Measurements from ENCODE around the gene DDAH1.

Gene DDAH1

DNA sequence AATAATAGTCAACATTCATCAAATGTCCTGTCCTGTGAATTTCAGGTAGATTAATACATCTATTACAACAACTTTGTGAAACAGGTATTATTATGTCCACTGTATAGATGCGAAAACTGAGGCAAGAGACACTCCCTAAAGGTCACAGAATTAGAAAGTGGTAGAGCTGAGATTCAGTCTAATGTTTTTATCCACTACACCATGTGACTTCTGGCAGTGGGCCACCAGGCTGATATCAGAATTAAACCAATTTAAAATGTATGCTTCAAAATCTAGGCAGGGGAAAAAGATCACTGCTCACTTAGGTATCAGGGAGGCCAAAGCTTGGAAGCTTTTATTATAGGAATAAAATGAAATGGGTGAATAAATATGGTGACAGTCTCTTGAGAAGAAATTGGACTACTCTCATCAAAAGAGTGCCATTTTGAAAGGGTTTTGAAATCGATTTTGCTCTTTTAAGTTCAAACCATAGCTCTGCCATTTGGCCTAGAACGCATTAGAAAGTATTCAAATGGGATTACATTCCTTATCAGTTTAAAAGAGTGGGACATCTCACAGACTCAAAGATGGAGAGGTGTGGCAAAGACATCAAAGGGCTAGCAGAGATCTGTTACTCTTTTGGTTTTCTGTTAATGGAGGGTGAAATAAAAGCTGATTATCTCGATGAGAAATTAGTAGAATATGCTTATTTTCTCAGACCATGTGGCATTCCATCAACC, 1.9 kb downstream of the DDAH1 start:
- H3K27ac Mint-ChIP-seq: peak overlapping the region; percentile 43 to 63 (median 44)
- H3K4me1 Mint-ChIP-seq: peaks cover 15% of the 10 kb centered on the region
- H3K9me3 Mint-ChIP-seq: no peaks in the 10 kb centered on the region
- no peaks in the 10 kb centered on the region for H3K36me3 Mint-ChIP-seq (ENCODE audit: low read depth)
- TF ChIP-seq, protein P1, sequence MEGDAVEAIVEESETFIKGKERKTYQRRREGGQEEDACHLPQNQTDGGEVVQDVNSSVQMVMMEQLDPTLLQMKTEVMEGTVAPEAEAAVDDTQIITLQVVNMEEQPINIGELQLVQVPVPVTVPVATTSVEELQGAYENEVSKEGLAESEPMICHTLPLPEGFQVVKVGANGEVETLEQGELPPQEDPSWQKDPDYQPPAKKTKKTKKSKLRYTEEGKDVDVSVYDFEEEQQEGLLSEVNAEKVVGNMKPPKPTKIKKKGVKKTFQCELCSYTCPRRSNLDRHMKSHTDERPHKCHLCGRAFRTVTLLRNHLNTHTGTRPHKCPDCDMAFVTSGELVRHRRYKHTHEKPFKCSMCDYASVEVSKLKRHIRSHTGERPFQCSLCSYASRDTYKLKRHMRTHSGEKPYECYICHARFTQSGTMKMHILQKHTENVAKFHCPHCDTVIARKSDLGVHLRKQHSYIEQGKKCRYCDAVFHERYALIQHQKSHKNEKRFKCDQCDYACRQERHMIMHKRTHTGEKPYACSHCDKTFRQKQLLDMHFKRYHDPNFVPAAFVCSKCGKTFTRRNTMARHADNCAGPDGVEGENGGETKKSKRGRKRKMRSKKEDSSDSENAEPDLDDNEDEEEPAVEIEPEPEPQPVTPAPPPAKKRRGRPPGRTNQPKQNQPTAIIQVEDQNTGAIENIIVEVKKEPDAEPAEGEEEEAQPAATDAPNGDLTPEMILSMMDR (IDR thresholded peaks at IDR 0.05; ENCODE audit: unreplicated experiment in 3 of 3): no peak
- H3K4me3 Mint-ChIP-seq: peak overlapping the region; percentile 77 to 84 (median 83)
- peaks cover 24% of the 10 kb centered on the region for H3K27me3 Mint-ChIP-seq (ENCODE audit: low read depth)

DNA sequence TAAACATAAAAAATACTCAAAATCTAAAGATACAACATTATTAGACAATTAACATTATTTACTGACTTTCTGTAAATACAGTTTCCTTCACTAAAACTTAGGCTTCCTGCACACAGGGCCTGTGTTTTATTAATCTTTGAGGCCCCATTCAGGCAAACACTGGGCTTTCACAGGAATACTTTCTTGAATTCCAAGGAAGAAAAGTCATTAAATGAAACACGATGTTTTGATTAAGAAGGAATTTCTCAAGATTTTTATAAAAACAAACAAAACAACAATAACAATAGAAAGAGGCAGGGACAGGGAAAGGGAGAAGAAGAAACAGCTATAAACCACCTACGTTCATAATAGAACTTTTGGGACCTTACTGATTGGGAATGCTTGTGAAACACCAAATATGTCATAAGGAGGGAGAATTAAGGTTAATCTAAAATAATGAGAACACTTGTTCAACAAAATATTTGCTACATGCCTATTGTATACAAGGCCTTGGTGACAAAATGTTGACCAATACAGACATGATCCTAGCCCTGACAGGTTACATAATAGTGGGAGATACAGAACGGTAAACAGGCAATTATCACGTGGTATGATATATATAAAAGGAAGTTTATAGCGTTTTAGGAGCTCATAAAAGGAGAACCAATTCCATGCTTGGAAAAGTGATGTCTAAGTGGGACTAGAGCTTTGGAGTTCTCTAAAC, 3.6 kb downstream of the DDAH1 start:
- TF ChIP-seq, protein P1 (IDR thresholded peaks at IDR 0.05; ENCODE audit: unreplicated experiment in 3 of 3): no peak
- Mint-ChIP-seq H3K27me3 (ENCODE audit: low read depth) (peaks cover 24% of the 10 kb centered on the region), H3K36me3 (ENCODE audit: low read depth) (no peaks in the 10 kb centered on the region), H3K4me1 (peaks cover 15% of the 10 kb centered on the region), H3K27ac (peak overlapping the region; percentile 23 to 89 (median 74)), H3K9me3 (no peaks in the 10 kb centered on the region), H3K4me3 (peak overlapping the region; percentile 16 to 43 (median 20))

DNA sequence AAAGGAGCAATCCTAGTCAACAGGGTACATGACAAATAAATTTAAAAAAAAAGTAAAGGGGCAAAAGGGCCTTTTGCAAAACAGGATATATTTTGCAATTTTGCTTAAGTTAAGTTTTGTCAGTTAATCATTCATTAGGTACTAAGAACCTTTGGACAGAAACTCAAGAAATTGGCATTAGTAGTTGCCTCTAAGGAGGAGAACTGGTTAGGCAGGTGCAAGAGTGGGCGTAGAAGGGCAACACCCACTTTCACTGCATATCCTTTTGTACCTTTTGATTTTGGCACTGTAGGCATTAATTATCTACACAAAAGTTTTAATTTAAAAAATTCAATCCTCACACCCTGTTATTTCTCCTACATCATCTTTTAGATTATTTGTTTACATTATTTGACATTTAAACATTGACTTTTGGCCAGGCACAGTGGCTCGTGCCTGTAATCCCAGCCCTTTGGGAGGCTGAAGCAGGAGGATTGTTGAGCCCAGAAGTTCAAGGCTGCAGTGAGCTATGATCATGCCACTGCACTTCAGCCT, 4.3 kb downstream of the DDAH1 start:
- Mint-ChIP-seq H3K4me1 (peaks cover 15% of the 10 kb centered on the region), H3K27me3 (ENCODE audit: low read depth) (peaks cover 19% of the 10 kb centered on the region), H3K4me3 (peak overlapping the region; percentile 32 to 48 (median 34)), H3K27ac (peak overlapping the region; percentile 74 to 89 (median 84)), H3K9me3 (no peaks in the 10 kb centered on the region), H3K36me3 (ENCODE audit: low read depth) (no peaks in the 10 kb centered on the region)
- TF ChIP-seq, protein P1 (IDR thresholded peaks at IDR 0.05; ENCODE audit: unreplicated experiment in 3 of 3): no peak

GRCh38 chr1:85459290-85459689, 5.7 kb downstream of the DDAH1 start:
- H3K9me3 Mint-ChIP-seq: no peaks in the 10 kb centered on the region
- peak overlapping the region; percentile 41 to 56 (median 51) for H3K27ac Mint-ChIP-seq
- peaks cover 16% of the 10 kb centered on the region for H3K4me1 Mint-ChIP-seq
- H3K27me3 Mint-ChIP-seq (ENCODE audit: low read depth): peaks cover 17% of the 10 kb centered on the region
- no peak overlapping the region for H3K4me3 Mint-ChIP-seq
- TF ChIP-seq, protein P1 (IDR thresholded peaks at IDR 0.05; ENCODE audit: unreplicated experiment in 3 of 3): no peak
- no peaks in the 10 kb centered on the region for H3K36me3 Mint-ChIP-seq (ENCODE audit: low read depth)

GRCh38 chr1:85454214-85454613, 10.7 kb downstream of the DDAH1 start:
- peaks cover 7% of the 10 kb centered on the region for H3K4me1 Mint-ChIP-seq
- no peaks in the 10 kb centered on the region for H3K27me3 Mint-ChIP-seq (ENCODE audit: low read depth)
- peaks cover 3% of the 10 kb centered on the region for H3K36me3 Mint-ChIP-seq (ENCODE audit: low read depth)
- peak overlapping the region in 1 of 3 experiments; percentile 40 for H3K27ac Mint-ChIP-seq
- H3K4me3 Mint-ChIP-seq: no peak overlapping the region
- no peaks in the 10 kb centered on the region for H3K9me3 Mint-ChIP-seq
- TF ChIP-seq, protein P1 (IDR thresholded peaks at IDR 0.05; ENCODE audit: unreplicated experiment in 3 of 3): no peak

All from nephron (organoid).